CD4-positive, CD25-positive, alpha-beta regulatory T cell (primary cell): ENCODE results near the gene OSBPL3. TPM values are rescaled to one million over a fixed set of nuclear protein-coding genes. Genes with fewer than 3 reads are reported as not detected.
"Not testable (repeated sequence)": the region's sequence is repeated elsewhere in the genome, so short reads cannot be mapped to it uniquely, and the experiment has no call there.

ENCODE experiments used
- ATAC-seq, 2 donors: fragments of 150-1000 bp; cut with Tn5 transposase; one replicate each; pipeline ENCODE4 v1.10.0; 2021; ENCODE audit warnings: low read depth in 2 of 2, moderate number of reproducible peaks in 2 of 2, moderate library complexity in 1 of 2
- DNase-seq, 3 donors: peaks; one replicate each; pipeline versions ENCODE4 v3.0.0 to v3.0.0-alpha.2; 2012 to 2022; ENCODE audit warnings: mixed read lengths in 1 of 3
- H3K27ac ChIP-seq: one replicate; pipeline ENCODE4 v1.7.0; 2013; ENCODE audit warnings: mild to moderate bottlenecking, low read length; ENCODE audit not compliant: insufficient read depth, poor library complexity, severe bottlenecking
- H3K27me3 ChIP-seq: one replicate; pipeline ENCODE4 v1.7.0; 2013; ENCODE audit warnings: low read length; ENCODE audit not compliant: control insufficient read depth, insufficient read depth
- H3K36me3 ChIP-seq: one replicate; pipeline ENCODE4 v1.7.0; 2013; ENCODE audit warnings: mild to moderate bottlenecking, low read length, moderate library complexity; ENCODE audit not compliant: control insufficient read depth, insufficient read depth
- H3K4me1 ChIP-seq: 2 replicates; pipeline ENCODE4 v1.7.0; 2013; ENCODE audit warnings: mild to moderate bottlenecking, low read length; ENCODE audit not compliant: insufficient read depth, control insufficient read depth, poor library complexity, severe bottlenecking
- H3K4me3 ChIP-seq: one replicate; pipeline ENCODE4 v1.7.0; 2013; ENCODE audit warnings: low read depth, mild to moderate bottlenecking, low read length, moderate library complexity
- H3K9me3 ChIP-seq, 2 experiments: 1 replicate in 1 of 2; 2 replicates in 1 of 2; pipeline ENCODE4 v1.7.0; 2013; ENCODE audit warnings: low read length in 2 of 2, mild to moderate bottlenecking in 1 of 2, moderate library complexity in 1 of 2; ENCODE audit not compliant: control insufficient read depth in 2 of 2
- H3K27ac Mint-ChIP-seq, 3 donors: one replicate each; pipeline ENCODE4 v1.8.0; 2020 to 2022; ENCODE audit warnings: mild to moderate bottlenecking in 3 of 3, mixed read lengths in 3 of 3, moderate library complexity in 2 of 3
- H3K27me3 Mint-ChIP-seq: one replicate; pipeline ENCODE4 v1.8.0; 2022; ENCODE audit warnings: mild to moderate bottlenecking, mixed read lengths
- H3K36me3 Mint-ChIP-seq: one replicate; pipeline ENCODE4 v1.8.0; 2020; ENCODE audit warnings: mixed read lengths
- H3K4me1 Mint-ChIP-seq, 4 donors: one replicate each; pipeline ENCODE4 v1.8.0; 2020 to 2022; ENCODE audit warnings: mixed read lengths in 4 of 4, mild to moderate bottlenecking in 1 of 4
- H3K4me3 Mint-ChIP-seq, 4 donors: one replicate each; pipeline ENCODE4 v1.8.0; 2020 to 2022; ENCODE audit warnings: mild to moderate bottlenecking in 4 of 4, mixed read lengths in 4 of 4, moderate library complexity in 3 of 4
- H3K9me3 Mint-ChIP-seq, 7 donors: one replicate each; pipeline ENCODE4 v1.8.0; 2020 to 2022; ENCODE audit warnings: mixed read lengths in 7 of 7, mild to moderate bottlenecking in 3 of 7, moderate library complexity in 2 of 7
- polyA plus RNA-seq, 4 donors: library from polyadenylated mRNA; unstranded; fragments of 300-500 nt; fragmentation: Illumina TruSeq; gene quantifications; one replicate each; pipeline ENCODE4 v1.2.3, GENCODE V29; 2021
- total RNA-seq: library from RNA; stranded (reverse); gene quantifications from one replicate; pipeline ENCODE4 v1.2.3, GENCODE V29; 2022

OSBPL3 gene
- total and polyA plus RNA-seq, 5 donors from 2014 or later = 9.1 to 43.0 (median 14.3) TPM

- Histone ChIP-seq H3K4me3 (peak overlapping the region; percentile 70), H3K27me3 (no peaks in the 10 kb centered on the region), H3K27ac (peak overlapping the region; percentile 62), H3K36me3 (no peaks in the 10 kb centered on the region), H3K9me3 (no peaks in the 10 kb centered on the region), H3K4me1 (peaks cover 72% of the 10 kb centered on the region)
- H3K27ac Mint-ChIP-seq = peak overlapping the region; percentile 60 to 85 (median 83)
- peak overlapping the region; percentile 65 to 74 (median 70) for H3K4me3 Mint-ChIP-seq
- no peaks in the 10 kb centered on the region for H3K9me3 Mint-ChIP-seq
- no peaks in the 10 kb centered on the region for H3K27me3 Mint-ChIP-seq
- ATAC-seq (no peak), DNase-seq (peak in 1 of 3 donors; percentile 41)
- no peaks in the 10 kb centered on the region for H3K36me3 Mint-ChIP-seq
- H3K4me1 Mint-ChIP-seq = peaks cover 26 to 54% (median 45%) of the 10 kb centered on the region in 4 donors
Measured at GRCh38 chr7:24910551-24911212, 69.3 kb downstream of the OSBPL3 start.

- Mint-ChIP-seq H3K9me3 (no peaks in the 10 kb centered on the region), H3K27me3 (no peaks in the 10 kb centered on the region), H3K27ac (no peak overlapping the region), H3K4me1 (peaks cover 19 to 52% (median 45%) of the 10 kb centered on the region in 4 donors), H3K36me3 (no peaks in the 10 kb centered on the region), H3K4me3 (no peak overlapping the region)
- peak overlapping the region; percentile 89 for H3K4me3 ChIP-seq
- H3K9me3 ChIP-seq = no peaks in the 10 kb centered on the region
- ATAC-seq (no peak), DNase-seq (peak in 1 of 3 donors; percentile 32)
- H3K27ac ChIP-seq = peak overlapping the region; percentile 34
- no peaks in the 10 kb centered on the region for H3K36me3 ChIP-seq
- no peaks in the 10 kb centered on the region for H3K27me3 ChIP-seq
- peaks cover 82% of the 10 kb centered on the region for H3K4me1 ChIP-seq
Measured at GRCh38 chr7:24908727-24909126, 71.3 kb downstream of the OSBPL3 start.

- Histone ChIP-seq H3K4me3 (peak overlapping the region; percentile 89), H3K27me3 (no peaks in the 10 kb centered on the region), H3K36me3 (no peaks in the 10 kb centered on the region), H3K9me3 (no peaks in the 10 kb centered on the region), H3K4me1 (peaks cover 77% of the 10 kb centered on the region), H3K27ac (peak overlapping the region; percentile 34)
- Mint-ChIP-seq H3K36me3 (no peaks in the 10 kb centered on the region), H3K4me1 (peaks cover 16 to 49% (median 42%) of the 10 kb centered on the region in 4 donors), H3K9me3 (no peaks in the 10 kb centered on the region), H3K4me3 (no peak overlapping the region), H3K27me3 (no peaks in the 10 kb centered on the region), H3K27ac (no peak overlapping the region)
- DNase-seq = peak in 1 of 3 donors; percentile 47
- ATAC-seq = no peak
Measured at GRCh38 chr7:24908166-24908565, 71.8 kb downstream of the OSBPL3 start.

GRCh38 chr7:24907311-24907886 is 72.6 kb downstream of the OSBPL3 start:
- no peaks in the 10 kb centered on the region for H3K9me3 ChIP-seq
- H3K4me1 ChIP-seq = peaks cover 70% of the 10 kb centered on the region
- H3K27ac ChIP-seq = peak overlapping the region; percentile 34
- Mint-ChIP-seq H3K27ac (no peak overlapping the region), H3K36me3 (no peaks in the 10 kb centered on the region), H3K9me3 (no peaks in the 10 kb centered on the region), H3K4me3 (no peak overlapping the region), H3K4me1 (peaks cover 21 to 47% (median 39%) of the 10 kb centered on the region in 4 donors), H3K27me3 (no peaks in the 10 kb centered on the region)
- DNase-seq = peak; percentile 11 to 79 (median 24)
- H3K36me3 ChIP-seq = no peaks in the 10 kb centered on the region
- peak overlapping the region; percentile 89 for H3K4me3 ChIP-seq
- ATAC-seq = peak; percentile 83 to 85
- no peaks in the 10 kb centered on the region for H3K27me3 ChIP-seq

GRCh38 chr7:24905996-24906770 is 73.8 kb downstream of the OSBPL3 start:
- Histone ChIP-seq H3K27me3 (no peaks in the 10 kb centered on the region), H3K4me1 (peaks cover 59% of the 10 kb centered on the region), H3K27ac (no peak overlapping the region), H3K36me3 (no peaks in the 10 kb centered on the region), H3K9me3 (no peaks in the 10 kb centered on the region), H3K4me3 (peak overlapping the region; percentile 2)
- ATAC-seq = no peak
- Mint-ChIP-seq H3K27ac (peak overlapping the region in 1 of 3 donors; percentile 39), H3K9me3 (no peaks in the 10 kb centered on the region), H3K27me3 (no peaks in the 10 kb centered on the region), H3K4me3 (peak overlapping the region in 2 of 4 donors; percentile 7 to 33), H3K36me3 (no peaks in the 10 kb centered on the region), H3K4me1 (peaks cover 21 to 45% (median 39%) of the 10 kb centered on the region in 4 donors)
- DNase-seq = peak in 1 of 3 donors; percentile 38

GRCh38 chr7:24903992-24904391 is 76.0 kb downstream of the OSBPL3 start:
- peaks cover 13 to 49% (median 41%) of the 10 kb centered on the region in 4 donors for H3K4me1 Mint-ChIP-seq
- H3K36me3 ChIP-seq, H3K9me3 ChIP-seq, H3K27me3 ChIP-seq, H3K9me3 Mint-ChIP-seq, H3K27me3 Mint-ChIP-seq, H3K36me3 Mint-ChIP-seq, H3K4me3 Mint-ChIP-seq, H3K27ac Mint-ChIP-seq, DNase-seq, H3K4me3 ChIP-seq, H3K27ac ChIP-seq, ATAC-seq: not testable (repeated sequence)
- peaks cover 52% of the 10 kb centered on the region for H3K4me1 ChIP-seq

GRCh38 chr7:24903559-24903958 is 76.4 kb downstream of the OSBPL3 start:
- Mint-ChIP-seq H3K36me3 (no peaks in the 10 kb centered on the region), H3K4me1 (peaks cover 17 to 53% (median 45%) of the 10 kb centered on the region in 4 donors), H3K9me3 (no peaks in the 10 kb centered on the region), H3K4me3 (no peak overlapping the region), H3K27ac (no peak overlapping the region), H3K27me3 (no peaks in the 10 kb centered on the region)
- Histone ChIP-seq H3K4me1 (peaks cover 52% of the 10 kb centered on the region), H3K9me3 (no peaks in the 10 kb centered on the region), H3K27me3 (no peaks in the 10 kb centered on the region), H3K4me3 (no peak overlapping the region), H3K36me3 (no peaks in the 10 kb centered on the region), H3K27ac (no peak overlapping the region)
- DNase-seq (no peak), ATAC-seq (no peak)
